C4-2B (cell line): ENCODE measurements around the gene TM7SF2.

Experiments used
- H3K27ac ChIP-seq: fragments of 450-650 bp; 2 replicates; pipeline ENCODE4 v1.5.1; 2017
- CTCF ChIP-seq: fragments of 450-650 bp; conservative IDR thresholded peaks from 2 replicates; pipeline ENCODE4 v1.5.1; 2017; ENCODE audit warnings: mild to moderate bottlenecking
- ZFX ChIP-seq: fragments of 450-650 bp; IDR thresholded peaks from 2 replicates; pipeline ENCODE4 v1.6.1; 2017

TM7SF2 gene

GRCh38 chr11:65090628-65091027, 21.0 kb upstream of the TM7SF2 start:
- H3K27ac ChIP-seq, result no peak overlapping the region
- TF ChIP-seq CTCF (no peak), ZFX (no peak)

- TF ChIP-seq CTCF (no peak), ZFX (no peak)
- H3K27ac ChIP-seq, result peak overlapping the region; percentile 88
Measured at GRCh38 chr11:65095427-65095826, 16.2 kb upstream of the TM7SF2 start.

- TF ChIP-seq CTCF (no peak), ZFX (peak; percentile 88; the same call in 1 of the 2 replicates)
Measured at GRCh38 chr11:65095974-65096806, 15.5 kb upstream of the TM7SF2 start, which contains the start of gene VPS51. TSS of gene VPS51 (plus strand) at chr11:65096214. CDS start at chr11:65096251, 37 bp downstream.

GRCh38 chr11:65096926-65097325, 14.7 kb upstream of the TM7SF2 start:
- TF ChIP-seq CTCF (no peak), ZFX (no peak)
- peak overlapping the region; percentile 88 for H3K27ac ChIP-seq

More at GRCh38 chr11:65095974-65096806, 15.5 kb upstream of the TM7SF2 start, which contains the start of gene VPS51:
- peak within 1 kb of the TSS; percentile 88 for H3K27ac ChIP-seq

- no peak; the same call in 1 of the 2 replicates for TF ChIP-seq CTCF
- peak overlapping the region; percentile 85; the same call in 1 of the 2 replicates for H3K27ac ChIP-seq
Measured at GRCh38 chr11:65100674-65101350, 10.9 kb upstream of the TM7SF2 start.

GRCh38 chr11:65102142-65103095, 9.3 kb upstream of the TM7SF2 start:
- peak overlapping the region; percentile 85 for H3K27ac ChIP-seq
- TF ChIP-seq CTCF (no peak), ZFX (no peak)
